HG02798 (cell line): ENCODE measurements around the gene STRBP.
"Not testable (repeated sequence)": the region's sequence is repeated elsewhere in the genome, so short reads cannot be mapped to it uniquely, and the experiment has no call there.

Experiments
- ATAC-seq: cut with Tn5 transposase; IDR thresholded peaks from one replicate; pipeline ENCODE4 v1.9.1; 2021; ENCODE audit warnings: mild to moderate bottlenecking; ENCODE audit not compliant: unreplicated experiment, poor library complexity

Gene STRBP

GRCh38 chr9:123283455-123283854 is 15.1 kb upstream of the STRBP start:
- no peak for ATAC-seq

GRCh38 chr9:123283048-123283408 is 14.6 kb upstream of the STRBP start:
- no peak for ATAC-seq

GRCh38 chr9:123282362-123283047 is 14.1 kb upstream of the STRBP start:
- no peak for ATAC-seq

GRCh38 chr9:123281659-123282350 is 13.4 kb upstream of the STRBP start:
- ATAC-seq: no peak

GRCh38 chr9:123278879-123279493 is 10.6 kb upstream of the STRBP start:
- not testable (repeated sequence) for ATAC-seq

GRCh38 chr9:123278361-123278760 is 10.0 kb upstream of the STRBP start:
- no peak for ATAC-seq

- ATAC-seq: no peak
Measured at GRCh38 chr9:123276551-123276950, 8.2 kb upstream of the STRBP start.

GRCh38 chr9:123271133-123271532 is 2.7 kb upstream of the STRBP start:
- not testable (repeated sequence) for ATAC-seq

GRCh38 chr9:123269281-123269680 is 895 bp upstream of the STRBP start:
- ATAC-seq: no peak

- ATAC-seq: no peak
Measured at GRCh38 chr9:123268199-123268464, 254 bp downstream of the STRBP start.

GRCh38 chr9:123267481-123268198 is 746 bp downstream of the STRBP start:
- ATAC-seq: peak; percentile 6

- no peak for ATAC-seq
Measured at GRCh38 chr9:123266655-123267399, 1.6 kb downstream of the STRBP start.

- ATAC-seq: no peak
Measured at GRCh38 chr9:123265833-123266232, 2.6 kb downstream of the STRBP start.

GRCh38 chr9:123263227-123263626 is 5.2 kb downstream of the STRBP start:
- no peak for ATAC-seq

- no peak for ATAC-seq
Measured at GRCh38 chr9:123262338-123262737, 6.0 kb downstream of the STRBP start.

- no peak for ATAC-seq
Measured at GRCh38 chr9:123261006-123261677, 7.2 kb downstream of the STRBP start.

- no peak for ATAC-seq
Measured at GRCh38 chr9:123260340-123260739, 8.0 kb downstream of the STRBP start.

GRCh38 chr9:123257276-123257675 is 11.1 kb downstream of the STRBP start:
- ATAC-seq: no peak

- no peak for ATAC-seq
Measured at GRCh38 chr9:123255718-123256117, 12.7 kb downstream of the STRBP start.

GRCh38 chr9:123253204-123253603 is 15.2 kb downstream of the STRBP start:
- ATAC-seq: no peak
